Smooth muscle cell of the brain vasculature (primary cell): ENCODE data around the gene PPM1H.

Source experiments
- DNase-seq: peaks from one replicate; pipeline ENCODE4 v3.0.0-alpha.2; 2012; ENCODE audit warnings: low read depth, low spot score

Gene PPM1H

GRCh38 chr12:62800707-62801400 is 134.1 kb downstream of the PPM1H start:
- DNase-seq = no peak

- no peak for DNase-seq
Measured at GRCh38 chr12:62799766-62800406, 135.1 kb downstream of the PPM1H start.

- peak; percentile 59 for DNase-seq
Measured at GRCh38 chr12:62799126-62799736, 135.7 kb downstream of the PPM1H start.

- DNase-seq = no peak
Measured at GRCh38 chr12:62794218-62794583, 140.7 kb downstream of the PPM1H start.

GRCh38 chr12:62793256-62794217 is 141.4 kb downstream of the PPM1H start:
- DNase-seq = peak; percentile 72

GRCh38 chr12:62792236-62792870 is 142.6 kb downstream of the PPM1H start:
- no peak for DNase-seq

- DNase-seq = no peak
Measured at GRCh38 chr12:62789851-62790250, 145.1 kb downstream of the PPM1H start.

GRCh38 chr12:62787611-62788010 is 147.3 kb downstream of the PPM1H start:
- no peak for DNase-seq

- no peak for DNase-seq
Measured at GRCh38 chr12:62787023-62787422, 147.9 kb downstream of the PPM1H start.

GRCh38 chr12:62785941-62786559 is 148.9 kb downstream of the PPM1H start:
- peak; percentile 32 for DNase-seq

- no peak for DNase-seq
Measured at GRCh38 chr12:62784576-62784975, 150.4 kb downstream of the PPM1H start.

GRCh38 chr12:62783881-62784280 is 151.1 kb downstream of the PPM1H start:
- no peak for DNase-seq

GRCh38 chr12:62781136-62781880 is 153.6 kb downstream of the PPM1H start:
- DNase-seq = no peak

- DNase-seq = no peak
Measured at GRCh38 chr12:62779488-62779887, 155.5 kb downstream of the PPM1H start.

- no peak for DNase-seq
Measured at GRCh38 chr12:62778187-62778586, 156.8 kb downstream of the PPM1H start.

- DNase-seq = no peak
Measured at GRCh38 chr12:62776997-62777396, 158.0 kb downstream of the PPM1H start.

GRCh38 chr12:62776575-62776974 is 158.4 kb downstream of the PPM1H start:
- no peak for DNase-seq

GRCh38 chr12:62774794-62775193 is 160.2 kb downstream of the PPM1H start:
- DNase-seq = no peak

GRCh38 chr12:62772416-62772955 is 162.5 kb downstream of the PPM1H start:
- no peak for DNase-seq

GRCh38 chr12:62771828-62772227 is 163.1 kb downstream of the PPM1H start:
- no peak for DNase-seq
